Central memory CD4-positive, alpha-beta T cell (primary cell): ENCODE data around the gene RAF1.
"Not testable (repeated sequence)": the region's sequence is repeated elsewhere in the genome, so short reads cannot be mapped to it uniquely, and the experiment has no call there.

ENCODE experiments used
- DNase-seq: peaks from one replicate; pipeline ENCODE4 v3.0.0; 2022

The RAF1 gene

GRCh38 chr3:12633108-12633507 lies 30.8 kb downstream of the RAF1 start:
- no peak for DNase-seq

GRCh38 chr3:12632523-12632922 lies 31.4 kb downstream of the RAF1 start:
- no peak for DNase-seq

- not testable (repeated sequence) for DNase-seq
Observed at GRCh38 chr3:12630843-12631242, 33.1 kb downstream of the RAF1 start.

- DNase-seq, result no peak
Observed at GRCh38 chr3:12630292-12630691, 33.6 kb downstream of the RAF1 start.

- no peak for DNase-seq
Observed at GRCh38 chr3:12629560-12629959, 34.4 kb downstream of the RAF1 start.

- no peak for DNase-seq
Observed at GRCh38 chr3:12628813-12629212, 35.1 kb downstream of the RAF1 start.

GRCh38 chr3:12627370-12627769 lies 36.5 kb downstream of the RAF1 start:
- no peak for DNase-seq

GRCh38 chr3:12624964-12625363 lies 39.0 kb downstream of the RAF1 start:
- not testable (repeated sequence) for DNase-seq

GRCh38 chr3:12624056-12624455 lies 39.9 kb downstream of the RAF1 start:
- DNase-seq, result no peak

GRCh38 chr3:12622335-12622734 lies 41.6 kb downstream of the RAF1 start:
- no peak for DNase-seq

GRCh38 chr3:12620729-12621128 lies 43.2 kb downstream of the RAF1 start:
- no peak for DNase-seq

- no peak for DNase-seq
Observed at GRCh38 chr3:12620305-12620704, 43.6 kb downstream of the RAF1 start.

GRCh38 chr3:12618426-12618825 lies 45.5 kb downstream of the RAF1 start:
- DNase-seq, result no peak

GRCh38 chr3:12615266-12615665 lies 48.7 kb downstream of the RAF1 start:
- no peak for DNase-seq

GRCh38 chr3:12613250-12613649 lies 50.7 kb downstream of the RAF1 start:
- no peak for DNase-seq

- DNase-seq, result no peak
Observed at GRCh38 chr3:12612514-12613226, 51.2 kb downstream of the RAF1 start.

GRCh38 chr3:12611117-12611516 lies 52.8 kb downstream of the RAF1 start:
- no peak for DNase-seq

GRCh38 chr3:12608376-12608775 lies 55.5 kb downstream of the RAF1 start:
- no peak for DNase-seq

- DNase-seq, result no peak
Observed at GRCh38 chr3:12603969-12604368, 59.9 kb downstream of the RAF1 start.

GRCh38 chr3:12601072-12601471 lies 62.8 kb downstream of the RAF1 start:
- no peak for DNase-seq

- DNase-seq, result no peak
Observed at GRCh38 chr3:12598890-12599289, 65.0 kb downstream of the RAF1 start.

GRCh38 chr3:12593473-12593872 lies 70.4 kb downstream of the RAF1 start:
- DNase-seq, result no peak

GRCh38 chr3:12591997-12592715 lies 71.8 kb downstream of the RAF1 start:
- DNase-seq, result no peak

- no peak for DNase-seq
Observed at GRCh38 chr3:12591456-12591855, 72.5 kb downstream of the RAF1 start.

- DNase-seq, result no peak
Observed at GRCh38 chr3:12590096-12590495, 73.8 kb downstream of the RAF1 start.
